ENCODE measurements around the gene ALDH1A2.
"Not testable (repeated sequence)": the region's sequence is repeated elsewhere in the genome, so short reads cannot be mapped to it uniquely, and the experiment has no call there.

Gene ALDH1A2

DNA sequence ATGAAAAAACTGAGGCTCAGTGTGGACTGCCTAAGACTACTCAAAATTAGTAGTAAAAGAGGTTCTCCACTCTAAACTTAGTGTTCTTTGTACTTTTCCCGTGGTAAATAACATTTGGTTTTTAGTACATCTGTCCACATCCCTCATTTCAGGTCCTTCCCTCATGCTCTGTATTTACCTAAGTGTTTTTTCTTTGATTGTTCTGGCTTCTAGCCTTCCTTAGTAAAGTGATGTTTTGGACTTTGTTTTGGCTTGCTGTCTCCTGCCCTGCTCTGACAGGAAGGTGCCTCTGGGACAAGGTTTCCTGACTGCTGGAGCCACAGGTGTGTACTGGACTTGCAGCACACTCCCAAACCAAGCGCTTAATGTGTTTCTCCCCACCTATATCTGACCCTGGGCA lies 29.9 kb upstream of the ALDH1A2 start:
- no peak overlapping the region for H3K27ac ChIP-seq

DNA sequence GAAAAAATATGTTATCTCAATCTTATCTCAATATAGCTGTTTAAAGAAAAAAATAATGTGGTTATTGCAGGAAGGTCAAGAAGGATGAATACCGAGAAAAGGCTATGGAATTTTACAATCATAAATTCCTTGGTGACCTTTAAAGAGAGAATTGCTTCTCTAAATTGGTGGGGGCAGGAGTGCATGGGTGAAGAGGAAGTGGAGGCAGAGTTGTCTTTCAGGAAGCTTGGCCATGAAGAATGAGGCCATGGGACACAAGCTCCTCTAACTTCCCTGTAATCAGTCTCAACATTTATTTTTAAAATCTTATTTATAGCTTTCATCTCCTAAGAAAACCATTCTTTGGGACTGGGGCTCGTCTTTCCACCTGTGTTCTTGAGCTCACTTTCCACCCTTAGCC lies 22.4 kb upstream of the ALDH1A2 start:
- H3K9ac ChIP-seq: no peak overlapping the region
- no peak for TF ChIP-seq Cebpa-rat (IDR thresholded peaks at IDR 0.05)
- H3K4me3 ChIP-seq: no peak overlapping the region
- no peaks in the 10 kb centered on the region for H3K27me3 ChIP-seq
- no peaks in the 10 kb centered on the region for H4K20me1 ChIP-seq
- no peaks in the 10 kb centered on the region for H3K36me3 ChIP-seq
- no peak overlapping the region for H3K4me2 ChIP-seq
- no peaks in the 10 kb centered on the region for H3K9me3 ChIP-seq
- no peak overlapping the region for H3K27ac ChIP-seq
- H3K4me1 ChIP-seq: no peaks in the 10 kb centered on the region

More for the DNA sequence above, 29.9 kb upstream of the ALDH1A2 start:
- Histone ChIP-seq H3K4me3 (no peak overlapping the region), H4K20me1 (no peaks in the 10 kb centered on the region), H3K36me3 (no peaks in the 10 kb centered on the region), H3K4me2 (no peak overlapping the region), H3K27me3 (no peaks in the 10 kb centered on the region), H3K9me3 (no peaks in the 10 kb centered on the region), H3K4me1 (no peaks in the 10 kb centered on the region), H3K9ac (no peak overlapping the region)
- no peak for TF ChIP-seq Cebpa-rat (IDR thresholded peaks at IDR 0.05)

DNA sequence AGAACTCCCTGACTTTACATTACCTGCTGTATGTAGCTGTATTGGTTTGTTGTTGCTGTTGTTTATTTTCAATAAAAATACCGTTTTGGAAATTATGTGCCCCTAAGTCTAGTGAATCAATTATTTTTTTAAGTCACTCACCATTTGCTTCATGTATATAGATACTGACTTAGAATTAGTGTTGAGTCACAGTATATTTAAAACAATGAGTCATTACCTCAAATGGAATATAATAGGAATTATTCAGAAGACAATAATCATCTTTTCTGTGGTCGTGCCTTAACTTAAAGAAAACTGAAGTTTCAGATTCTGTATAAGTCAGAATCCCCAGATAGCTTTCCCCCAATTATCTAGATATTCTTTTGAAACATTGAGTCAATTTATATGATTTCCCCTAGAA lies 21.0 kb upstream of the ALDH1A2 start:
- H4K20me1 ChIP-seq: no peaks in the 10 kb centered on the region
- H3K27me3 ChIP-seq: no peaks in the 10 kb centered on the region
- no peak for TF ChIP-seq Cebpa-rat (IDR thresholded peaks at IDR 0.05)
- no peak overlapping the region for H3K9ac ChIP-seq
- no peak overlapping the region for H3K4me2 ChIP-seq
- H3K9me3 ChIP-seq: no peaks in the 10 kb centered on the region
- H3K27ac ChIP-seq: no peak overlapping the region
- no peak overlapping the region for H3K4me3 ChIP-seq
- H3K36me3 ChIP-seq: no peaks in the 10 kb centered on the region
- no peaks in the 10 kb centered on the region for H3K4me1 ChIP-seq

DNA sequence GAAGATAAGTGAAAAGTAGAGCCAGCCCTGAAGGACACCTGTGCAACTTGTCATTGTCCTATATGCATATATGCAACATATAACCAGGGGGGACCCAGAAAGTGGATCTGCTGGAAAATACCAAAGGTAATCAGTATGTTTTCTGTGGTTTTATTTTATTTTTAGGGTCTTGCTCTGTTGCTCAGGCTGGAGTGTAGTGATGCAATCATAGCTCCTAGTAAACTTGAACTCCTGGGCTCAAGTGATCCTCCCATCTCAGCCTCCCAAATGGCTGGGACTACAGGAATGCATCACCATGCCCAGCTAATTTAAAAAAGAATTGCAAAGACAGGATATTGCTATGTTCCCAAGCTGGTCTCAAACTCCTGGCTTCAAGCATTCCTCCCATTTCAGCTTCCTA lies 18.0 kb upstream of the ALDH1A2 start:
- Histone ChIP-seq H3K4me1 (no peaks in the 10 kb centered on the region), H3K36me3 (no peaks in the 10 kb centered on the region), H3K9ac (no peak overlapping the region), H4K20me1 (no peaks in the 10 kb centered on the region), H3K4me2 (no peak overlapping the region), H3K4me3 (no peak overlapping the region), H3K9me3 (no peaks in the 10 kb centered on the region), H3K27me3 (no peaks in the 10 kb centered on the region), H3K27ac (no peak overlapping the region)
- no peak for TF ChIP-seq Cebpa-rat (IDR thresholded peaks at IDR 0.05)

DNA sequence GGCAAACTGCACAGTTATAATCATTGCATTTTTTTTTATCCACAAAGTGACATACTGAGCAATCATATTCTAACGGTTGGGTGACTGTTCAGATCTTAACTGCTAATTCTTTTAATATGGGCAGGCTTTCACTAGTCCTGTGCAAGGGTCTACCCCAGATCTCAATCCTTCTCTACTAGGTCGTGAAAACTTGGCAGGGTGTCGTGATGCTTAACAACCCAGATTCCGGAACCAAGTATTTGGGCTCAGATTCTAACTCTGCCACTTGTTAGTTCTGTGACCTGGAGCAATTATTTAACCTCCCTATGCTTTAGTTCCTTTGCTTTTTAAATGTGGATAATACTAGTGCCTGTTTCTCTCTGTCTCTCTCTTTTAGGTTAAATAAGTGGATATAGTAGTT lies 16.4 kb upstream of the ALDH1A2 start:
- Histone ChIP-seq H3K27ac (no peak overlapping the region), H4K20me1 (no peaks in the 10 kb centered on the region), H3K36me3 (no peaks in the 10 kb centered on the region), H3K27me3 (no peaks in the 10 kb centered on the region), H3K9ac (no peak overlapping the region), H3K4me1 (no peaks in the 10 kb centered on the region), H3K4me3 (no peak overlapping the region), H3K4me2 (no peak overlapping the region), H3K9me3 (no peaks in the 10 kb centered on the region)
- TF ChIP-seq Cebpa-rat (IDR thresholded peaks at IDR 0.05): no peak

DNA sequence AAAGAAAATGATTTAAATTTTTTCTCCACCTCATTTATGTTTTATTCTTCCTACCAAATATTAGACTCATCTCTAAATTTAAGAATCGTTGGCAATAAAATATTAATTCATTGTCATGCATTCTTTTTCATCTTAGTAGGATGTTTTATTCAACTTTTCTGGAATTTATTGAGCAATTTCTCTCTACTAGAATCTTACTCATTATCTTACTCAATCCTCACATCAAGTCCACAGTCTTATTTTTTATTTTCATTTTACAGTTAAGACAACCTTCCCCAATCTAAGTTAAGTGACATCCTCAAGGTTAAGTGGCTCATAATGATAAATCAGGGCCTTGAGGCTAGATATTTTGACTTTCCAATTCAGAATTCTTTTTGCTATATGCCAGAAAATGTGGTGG lies 15.9 kb upstream of the ALDH1A2 start:
- H3K27ac ChIP-seq: no peak overlapping the region
- no peaks in the 10 kb centered on the region for H4K20me1 ChIP-seq
- H3K9ac ChIP-seq: no peak overlapping the region
- no peaks in the 10 kb centered on the region for H3K4me1 ChIP-seq
- H3K4me2 ChIP-seq: no peak overlapping the region
- no peaks in the 10 kb centered on the region for H3K9me3 ChIP-seq
- no peak for TF ChIP-seq Cebpa-rat (IDR thresholded peaks at IDR 0.05)
- H3K4me3 ChIP-seq: no peak overlapping the region
- H3K36me3 ChIP-seq: no peaks in the 10 kb centered on the region
- no peaks in the 10 kb centered on the region for H3K27me3 ChIP-seq

DNA sequence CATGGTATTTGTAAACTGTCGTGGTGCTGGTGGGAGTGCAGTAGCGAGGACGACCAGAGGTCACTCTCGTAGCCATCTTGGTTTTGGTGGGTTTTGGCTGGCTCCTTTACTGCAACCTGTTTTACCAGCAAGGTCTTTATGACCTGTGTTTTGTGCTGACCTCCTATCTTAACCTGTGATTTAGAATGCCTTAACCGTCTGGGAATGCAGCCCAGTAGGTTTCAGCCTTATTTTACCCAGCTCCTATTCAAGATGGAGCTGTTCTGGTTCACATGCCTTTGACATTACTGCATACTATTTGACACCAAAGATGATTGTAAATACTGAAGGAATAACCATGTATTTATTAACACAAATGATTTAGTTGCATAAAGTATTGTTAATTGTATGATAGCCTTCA lies 15.4 kb upstream of the ALDH1A2 start:
- not testable (repeated sequence) for H3K4me3 ChIP-seq, H3K4me2 ChIP-seq, H3K4me1 ChIP-seq, H3K9me3 ChIP-seq, H3K27me3 ChIP-seq, H3K9ac ChIP-seq, H3K27ac ChIP-seq, H4K20me1 ChIP-seq, H3K36me3 ChIP-seq

DNA sequence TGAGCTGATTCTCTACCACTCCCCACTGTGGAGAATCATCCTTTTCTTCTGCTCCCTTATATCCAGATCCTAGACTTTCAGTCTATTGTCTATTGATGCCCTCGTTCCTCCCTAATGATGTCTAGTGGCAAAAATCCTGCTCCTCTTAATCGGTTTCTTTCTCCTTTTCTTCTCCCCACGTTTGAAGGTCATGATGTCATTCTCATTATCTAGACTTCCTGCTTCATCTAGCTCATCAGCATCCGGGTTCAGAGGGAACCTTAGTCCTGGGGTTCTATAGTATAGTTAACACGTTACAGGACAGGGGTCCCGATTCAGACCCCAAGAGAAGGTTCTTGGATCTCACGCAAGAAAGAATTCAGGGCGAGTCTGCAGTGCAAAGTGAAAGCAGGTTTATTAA lies 14.9 kb upstream of the ALDH1A2 start:
- H3K4me3 ChIP-seq: no peak overlapping the region

DNA sequence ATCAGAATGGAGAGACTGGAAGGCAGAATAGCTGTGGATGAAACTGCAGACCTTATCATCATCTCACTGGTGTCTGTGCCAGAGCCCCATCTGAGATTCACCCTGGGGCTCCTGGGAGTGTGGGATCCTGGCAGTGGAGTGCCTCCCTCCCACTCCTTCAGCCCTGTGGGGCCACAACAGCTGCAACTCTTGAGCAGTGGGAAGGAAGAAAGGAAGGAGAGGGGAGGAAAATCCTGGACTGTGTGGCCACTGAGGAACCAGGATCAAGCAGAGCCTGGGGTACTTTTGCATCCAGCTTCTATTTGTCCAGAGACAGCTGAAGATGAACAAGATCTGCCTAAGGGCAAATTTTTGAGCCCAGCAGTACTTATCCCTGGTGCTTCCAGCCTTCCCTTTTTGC lies 13.1 kb upstream of the ALDH1A2 start:
- H3K4me2 ChIP-seq: no peak overlapping the region
- H3K9ac ChIP-seq: no peak overlapping the region
- no peaks in the 10 kb centered on the region for H3K9me3 ChIP-seq
- no peaks in the 10 kb centered on the region for H3K4me1 ChIP-seq
- no peaks in the 10 kb centered on the region for H4K20me1 ChIP-seq
- no peaks in the 10 kb centered on the region for H3K36me3 ChIP-seq
- TF ChIP-seq Cebpa-rat (IDR thresholded peaks at IDR 0.05): no peak
- no peak overlapping the region for H3K27ac ChIP-seq
- no peak overlapping the region for H3K4me3 ChIP-seq
- H3K27me3 ChIP-seq: no peaks in the 10 kb centered on the region

More for the DNA sequence above, 14.9 kb upstream of the ALDH1A2 start:
- Histone ChIP-seq H3K9ac (no peak overlapping the region), H3K36me3 (no peaks in the 10 kb centered on the region), H3K9me3 (no peaks in the 10 kb centered on the region), H3K4me2 (no peak overlapping the region), H4K20me1 (no peaks in the 10 kb centered on the region), H3K27me3 (no peaks in the 10 kb centered on the region), H3K4me1 (no peaks in the 10 kb centered on the region), H3K27ac (no peak overlapping the region)
- TF ChIP-seq Cebpa-rat (IDR thresholded peaks at IDR 0.05): no peak

DNA sequence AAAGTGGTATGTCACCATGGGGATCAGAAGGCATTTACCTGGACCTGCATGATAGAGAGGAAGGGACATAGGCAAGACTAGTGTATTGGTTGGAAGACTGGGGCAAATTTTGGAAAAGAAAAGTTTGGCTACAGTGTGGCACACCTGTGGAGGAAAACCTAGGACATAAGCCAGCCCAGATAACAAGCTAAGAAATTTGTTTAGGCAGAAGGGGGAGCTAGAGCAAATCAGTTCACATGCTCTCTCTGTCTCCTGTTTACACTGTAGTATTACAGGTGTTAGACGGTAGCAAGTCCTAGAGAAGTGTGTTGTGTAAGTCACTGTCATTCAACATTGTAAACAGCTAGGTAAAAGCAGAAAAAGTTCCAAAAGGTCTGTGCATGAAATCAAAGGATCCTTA lies 11.9 kb upstream of the ALDH1A2 start:
- H3K36me3 ChIP-seq: no peaks in the 10 kb centered on the region
- no peak overlapping the region for H3K4me2 ChIP-seq
- TF ChIP-seq Cebpa-rat (IDR thresholded peaks at IDR 0.05): no peak
- no peaks in the 10 kb centered on the region for H3K9me3 ChIP-seq
- no peak overlapping the region for H3K4me3 ChIP-seq
- H3K4me1 ChIP-seq: no peaks in the 10 kb centered on the region
- no peak overlapping the region for H3K9ac ChIP-seq
- H4K20me1 ChIP-seq: no peaks in the 10 kb centered on the region
- no peak overlapping the region for H3K27ac ChIP-seq
- no peaks in the 10 kb centered on the region for H3K27me3 ChIP-seq

DNA sequence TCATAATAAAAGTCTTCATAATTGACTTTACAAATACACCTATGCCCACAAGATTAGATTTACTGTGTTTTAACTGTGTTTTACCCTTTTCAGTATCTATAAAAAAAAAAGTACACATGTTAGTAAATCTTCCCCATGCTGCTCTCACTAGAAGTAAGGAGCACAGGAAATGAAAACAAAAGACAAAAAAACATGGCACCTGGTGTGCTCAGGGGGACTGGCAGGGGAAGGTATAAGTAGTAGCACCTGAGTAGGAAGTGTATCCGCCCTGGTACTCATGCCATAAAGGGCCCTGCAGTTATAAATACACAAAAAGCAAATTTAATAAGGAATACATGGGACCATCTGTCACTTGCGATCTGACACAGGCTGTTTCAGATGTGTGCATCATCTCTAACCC lies 8.9 kb upstream of the ALDH1A2 start:
- Histone ChIP-seq H4K20me1 (no peaks in the 10 kb centered on the region), H3K9me3 (no peaks in the 10 kb centered on the region), H3K27ac (no peak overlapping the region), H3K9ac (no peak overlapping the region), H3K27me3 (no peaks in the 10 kb centered on the region), H3K4me2 (no peak overlapping the region), H3K36me3 (no peaks in the 10 kb centered on the region), H3K4me1 (no peaks in the 10 kb centered on the region), H3K4me3 (no peak overlapping the region)
- TF ChIP-seq Cebpa-rat (IDR thresholded peaks at IDR 0.05): no peak
